GM19023 (cell line): ENCODE data around the gene ADCY6.

Experiments used
- ATAC-seq: cut with Tn5 transposase; IDR thresholded peaks from one replicate; pipeline ENCODE4 v1.9.1; 2021; ENCODE audit warnings: mild to moderate bottlenecking, moderate library complexity; ENCODE audit not compliant: unreplicated experiment

The ADCY6 gene

DNA sequence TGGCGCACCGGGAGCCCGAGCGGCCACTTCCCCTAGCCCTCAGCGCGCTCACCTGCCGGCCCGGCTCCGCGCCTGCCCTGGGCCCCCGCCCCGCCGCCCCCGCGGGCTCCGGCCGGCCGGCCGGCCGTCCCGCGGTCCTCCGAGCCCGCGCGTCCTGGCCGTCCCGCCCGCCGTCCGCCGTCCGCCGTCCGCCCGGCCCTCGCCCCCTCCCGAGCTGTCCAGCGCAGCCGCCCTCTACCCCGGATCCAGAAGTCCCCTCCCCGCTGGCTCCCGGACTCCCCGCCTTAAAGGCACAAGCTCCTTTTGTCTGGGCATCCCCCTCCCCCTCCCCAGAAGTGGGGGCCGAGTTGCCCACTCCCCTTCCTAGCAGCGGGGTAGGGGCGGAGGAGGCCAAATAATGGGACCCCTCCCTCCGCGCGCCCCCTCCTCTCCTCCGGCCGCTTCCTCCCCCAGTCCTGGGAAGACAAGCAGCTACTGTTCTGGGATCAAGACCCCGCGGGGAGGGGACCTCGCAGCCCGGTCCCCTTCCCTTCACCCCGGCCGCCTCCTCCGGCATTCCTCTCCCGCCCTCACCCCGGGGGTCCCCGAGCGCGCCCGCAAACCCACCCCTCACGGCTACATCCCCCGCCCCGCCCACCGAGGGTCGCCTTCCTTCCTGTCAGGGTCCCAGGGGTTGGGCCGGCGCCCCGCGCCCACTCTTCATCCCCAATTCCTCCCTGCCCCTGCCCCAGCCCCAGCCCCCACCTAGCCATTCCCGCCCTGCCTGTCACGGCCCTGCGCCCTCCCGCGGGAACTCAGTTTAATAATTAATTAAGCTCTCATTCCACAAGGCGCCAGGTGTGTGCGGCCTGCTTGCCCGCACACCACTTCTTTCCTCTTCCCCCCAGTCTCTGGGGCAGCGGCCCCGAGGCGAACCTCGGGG lies at the start of gene ADCY6:
TSS of gene ADCY6 (minus strand) at position 236 of the 922 bp plus-strand sequence. CDS start 5,655 bp downstream, outside the sequence.
- no peak for ATAC-seq

GRCh38 chr12:48838048-48838447 lies 49.2 kb upstream of the ADCY6 start:
- ATAC-seq: no peak

DNA sequence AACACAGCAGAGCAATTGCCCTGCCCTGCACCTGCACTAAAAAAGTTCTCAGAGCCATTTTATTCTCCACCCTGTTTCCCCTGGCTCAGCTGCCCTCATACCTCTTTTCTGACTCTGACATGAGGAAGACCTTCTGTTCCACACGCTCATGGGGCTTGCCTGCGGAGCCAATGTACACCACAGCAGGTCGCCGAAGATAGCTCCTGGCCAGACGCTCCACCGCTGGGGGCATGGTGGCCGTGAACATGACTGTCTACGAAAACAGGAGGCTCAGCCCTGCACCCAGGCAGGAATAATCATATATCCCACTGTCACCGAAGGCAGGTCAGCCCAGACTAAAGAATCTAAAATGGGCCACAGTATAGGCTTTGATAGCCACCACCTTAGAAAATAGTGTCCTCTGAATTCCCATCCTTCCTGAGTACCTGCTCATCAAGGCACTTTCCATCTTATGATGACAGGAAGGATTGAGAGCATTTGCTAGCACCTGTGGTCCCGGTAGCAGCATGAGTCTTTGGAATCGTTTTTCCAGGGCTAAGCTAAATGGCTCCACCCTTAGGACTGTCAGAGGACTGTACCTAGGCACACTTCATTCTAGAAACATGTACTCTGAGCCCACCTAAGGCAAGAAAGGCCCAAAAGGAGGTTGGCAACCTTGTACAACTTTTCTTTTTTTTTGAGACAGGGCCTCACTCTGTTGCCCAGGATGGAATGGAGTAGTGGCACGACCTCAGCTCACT lies 43.6 kb upstream of the ADCY6 start:
- ATAC-seq: no peak

GRCh38 chr12:48831257-48831656 lies 42.4 kb upstream of the ADCY6 start:
- no peak for ATAC-seq

DNA sequence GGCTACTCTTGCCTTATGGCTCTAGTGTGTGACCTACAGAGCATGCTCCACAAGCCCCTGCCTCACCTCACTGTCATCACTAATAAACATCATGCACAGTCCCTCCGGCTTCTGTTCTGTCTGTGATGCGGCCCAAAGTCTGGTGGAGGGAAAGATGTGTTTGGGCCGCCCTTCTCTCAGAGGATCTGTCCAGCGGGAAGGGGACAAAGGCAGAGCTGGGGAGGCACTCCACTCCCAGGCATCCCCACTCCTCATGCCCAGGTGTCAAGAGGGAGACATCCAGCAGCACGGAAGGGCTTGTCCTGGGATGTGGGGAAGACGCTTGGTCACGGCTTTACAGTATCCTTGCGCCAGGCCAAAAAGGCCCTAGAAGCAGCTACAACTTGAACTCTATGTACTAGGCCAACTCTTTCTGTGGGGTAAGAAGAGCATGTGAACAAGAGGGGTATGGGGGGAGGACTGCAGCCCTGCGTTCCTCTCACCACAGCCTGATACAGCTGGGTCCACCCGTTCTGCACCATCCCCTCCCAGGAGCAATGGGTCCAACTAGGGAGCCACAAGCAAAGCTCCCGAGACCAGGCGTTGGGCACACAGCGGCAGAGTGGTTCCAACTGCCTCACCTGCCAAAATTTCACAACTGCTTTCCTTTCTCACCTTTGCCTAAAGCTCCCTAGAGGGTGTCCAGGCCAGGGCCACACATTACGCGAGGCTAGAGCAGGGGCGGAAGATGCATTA lies 40.1 kb upstream of the ADCY6 start:
- no peak for ATAC-seq

DNA sequence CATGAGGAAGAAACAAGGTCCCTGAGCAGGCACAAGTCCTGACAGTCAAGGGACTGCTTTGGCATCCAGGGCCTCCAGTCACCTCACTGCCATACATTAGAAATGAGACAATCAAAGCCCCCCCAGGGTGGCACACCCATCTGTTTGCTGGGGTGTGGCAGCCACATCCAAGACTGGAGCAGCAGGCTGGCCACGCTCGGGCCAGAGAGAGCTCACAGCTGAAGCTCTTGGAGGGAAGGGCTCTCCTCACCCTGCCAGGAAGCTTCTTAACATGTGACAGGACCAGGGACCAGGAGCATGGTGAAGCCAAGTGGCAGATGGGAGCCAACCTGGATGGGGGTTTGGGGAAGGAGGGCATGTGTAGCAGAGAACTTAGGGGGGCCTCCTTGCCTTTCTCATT lies 39.4 kb upstream of the ADCY6 start:
- no peak for ATAC-seq

DNA sequence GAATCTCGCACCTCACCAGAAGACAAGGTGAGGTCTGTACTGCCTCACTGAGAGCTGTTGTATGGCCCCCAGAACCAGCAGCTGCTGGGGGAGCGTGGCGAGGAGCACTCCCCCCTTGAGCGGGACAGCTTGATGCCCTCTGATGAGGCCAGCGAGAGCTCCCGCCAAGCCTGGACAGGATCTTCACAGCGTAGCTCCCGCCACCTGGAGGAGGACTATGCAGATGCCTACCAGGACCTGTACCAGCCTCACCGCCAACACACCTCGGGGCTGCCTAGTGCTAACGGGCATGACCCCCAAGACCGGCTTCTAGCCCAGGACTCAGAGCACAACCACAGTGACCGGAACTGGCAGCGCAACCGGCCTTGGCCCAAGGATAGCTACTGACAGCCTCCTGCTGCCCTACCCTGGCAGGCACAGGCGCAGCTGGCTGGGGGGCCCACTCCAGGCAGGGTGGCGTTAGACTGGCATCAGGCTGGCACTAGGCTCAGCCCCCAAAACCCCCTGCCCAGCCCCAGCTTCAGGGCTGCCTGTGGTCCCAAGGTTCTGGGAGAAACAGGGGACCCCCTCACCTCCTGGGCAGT lies 38.7 kb upstream of the ADCY6 start:
- no peak for ATAC-seq

DNA sequence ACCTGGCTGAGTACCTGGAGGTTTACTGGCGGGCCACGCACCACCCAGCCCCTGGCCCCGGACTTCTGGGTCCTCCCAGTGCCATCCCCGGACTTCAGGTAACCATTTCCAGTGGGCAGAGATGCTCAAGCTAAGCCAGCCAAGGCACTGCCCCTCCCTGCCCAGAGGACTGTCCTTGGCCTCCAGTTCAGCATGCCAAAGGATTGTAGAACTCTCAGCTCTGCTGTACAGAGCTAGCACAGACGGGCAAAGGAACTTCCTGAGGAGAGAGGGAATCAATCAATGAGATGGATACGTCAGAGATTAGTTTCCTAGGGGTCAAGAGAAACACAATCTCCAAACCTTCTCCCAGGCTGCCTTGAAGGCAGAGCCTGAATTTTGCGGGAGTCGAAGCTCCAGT lies 38.1 kb upstream of the ADCY6 start:
- no peak for ATAC-seq

- no peak for ATAC-seq
Measured at GRCh38 chr12:48826209-48826855, 37.4 kb upstream of the ADCY6 start.

GRCh38 chr12:48824905-48825304 lies 36.0 kb upstream of the ADCY6 start:
- ATAC-seq: no peak

GRCh38 chr12:48824112-48824511 lies 35.2 kb upstream of the ADCY6 start:
- no peak for ATAC-seq

GRCh38 chr12:48823281-48823680 lies 34.4 kb upstream of the ADCY6 start:
- no peak for ATAC-seq

DNA sequence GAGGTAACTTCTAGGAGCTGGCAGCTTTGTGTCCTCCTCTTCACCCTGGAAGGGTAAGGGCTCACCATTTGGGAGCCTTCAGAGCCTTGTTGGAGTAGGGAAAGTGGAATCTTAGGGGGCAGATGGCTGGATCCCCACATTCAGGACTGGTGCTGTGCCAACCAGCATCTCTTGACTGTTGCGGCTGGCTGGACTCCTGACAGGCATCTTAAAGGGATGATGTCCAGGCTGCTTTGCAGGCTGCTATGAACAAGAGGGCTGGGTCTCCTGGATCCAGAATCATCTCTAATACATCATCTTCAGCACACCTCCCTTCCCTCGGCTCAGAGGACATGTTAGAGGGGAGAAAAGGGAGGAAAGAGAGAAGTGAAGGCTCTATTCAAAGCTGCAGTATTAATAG lies 33.8 kb upstream of the ADCY6 start:
- ATAC-seq: no peak

DNA sequence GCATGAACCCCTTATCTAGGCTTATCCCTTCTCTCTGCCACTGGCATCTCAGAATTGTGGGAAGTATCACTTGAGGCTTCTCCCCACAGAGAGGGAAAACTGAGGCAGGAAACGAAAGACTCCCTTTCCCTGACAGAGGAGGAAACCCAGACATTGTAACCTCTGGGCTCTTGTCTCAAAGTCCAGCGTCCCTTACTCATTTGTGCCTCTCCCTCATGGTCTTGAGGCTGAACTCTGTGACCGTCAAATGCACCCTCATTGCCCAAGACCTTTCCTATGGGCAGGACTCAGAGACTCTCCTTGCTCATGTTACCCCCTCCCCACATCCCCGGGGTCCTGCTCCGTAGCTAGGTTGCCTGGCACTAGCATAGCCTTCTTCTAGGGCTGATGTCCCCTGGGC lies 33.2 kb upstream of the ADCY6 start:
- ATAC-seq: no peak

DNA sequence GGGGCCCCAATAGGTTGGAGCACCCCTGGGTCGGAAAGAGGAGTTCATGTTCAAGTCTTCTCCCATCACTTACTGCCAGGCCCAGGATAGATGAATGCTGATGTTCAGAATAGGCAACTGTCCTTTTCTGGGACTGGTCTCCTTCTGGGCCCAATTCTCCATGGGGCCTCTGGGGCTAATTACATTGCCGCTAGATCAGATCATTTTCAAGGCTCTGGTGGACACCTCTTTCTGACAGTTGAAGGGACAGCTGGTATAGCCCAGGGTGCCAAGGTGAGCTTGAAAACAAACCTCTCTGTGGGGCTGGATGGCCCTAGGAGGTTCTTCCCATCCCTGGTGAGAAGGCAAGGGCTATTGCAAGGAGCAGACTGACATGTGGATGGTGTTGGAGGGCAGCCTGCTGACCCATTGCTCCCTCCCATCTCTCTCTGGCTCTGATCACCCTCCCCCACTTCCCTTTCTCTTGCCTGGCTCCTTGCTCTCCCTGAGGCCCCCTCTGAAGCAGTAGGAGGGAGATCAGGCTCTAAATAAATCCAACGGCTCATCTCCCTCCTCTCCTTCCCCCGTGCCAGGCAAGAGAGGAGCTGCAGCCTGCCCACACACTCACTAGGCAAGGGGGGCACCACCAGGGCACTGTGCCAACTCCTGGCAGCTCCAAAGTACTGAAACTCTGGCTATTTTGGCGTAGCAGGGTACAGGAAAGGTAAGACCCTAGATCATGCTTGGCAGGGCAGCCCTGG lies 31.3 kb upstream of the ADCY6 start:
- ATAC-seq: no peak

GRCh38 chr12:48818831-48819590 lies 30.1 kb upstream of the ADCY6 start:
- no peak for ATAC-seq

- peak; percentile 34 for ATAC-seq
Measured at GRCh38 chr12:48817873-48818830, 29.3 kb upstream of the ADCY6 start, which contains the start of gene CACNB3. CACNB3 (plus strand) TSS chr12:48818496; CDS start chr12:48818930, 434 bp downstream.
